HepG2 (cell line): ENCODE results near the gene B4GALT1. TPM values are rescaled to one million over a fixed set of nuclear protein-coding genes. Genes with fewer than 3 reads are reported as not detected.

ENCODE experiments used
- CREM ChIP-seq, 2 experiments: sonication (generic) in 1 of 2; formaldehyde crosslinking in 1 of 2; IDR thresholded peaks; 2 replicates each; pipeline versions ENCODE4 v1.4.0 to v1.6.1; 2016 to 2020; ENCODE audit warnings: antibody characterized with exemption in 1 of 2, mild to moderate bottlenecking in 1 of 2, missing genetic modification reagents in 1 of 2
- EZH2 ChIP-seq: conservative IDR thresholded peaks from 2 replicates; pipeline ENCODE4 v1.6.1; 2012; ENCODE audit warnings: mild to moderate bottlenecking, low read depth, low read length, moderate library complexity
- FOXO1 ChIP-seq: sonication (generic); formaldehyde crosslinking; IDR thresholded peaks from 2 replicates; pipeline ENCODE4 v1.4.0; 2020; ENCODE audit warnings: missing genetic modification reagents
- HCFC1 ChIP-seq: fragments of 150-350 bp; IDR thresholded peaks from 2 replicates; pipeline ENCODE4 v1.6.1; 2014; ENCODE audit warnings: low read depth, low read length
- HNF4A ChIP-seq: sonication (generic); formaldehyde crosslinking; IDR thresholded peaks from 2 replicates; pipeline ENCODE4 v1.4.0; 2020; ENCODE audit warnings: missing genetic modification reagents
- KAT2B ChIP-seq: fragments of 150-350 bp; IDR thresholded peaks from 2 replicates; pipeline ENCODE4 v1.6.1; 2014; ENCODE audit warnings: low read depth, low read length, borderline replicate concordance
- KDM5B ChIP-seq: sonication (generic); formaldehyde crosslinking; IDR thresholded peaks from 2 replicates; pipeline ENCODE4 v1.4.0; 2020; ENCODE audit warnings: missing genetic modification reagents, mild to moderate bottlenecking, borderline replicate concordance
- MTA3 ChIP-seq: sonication (generic); formaldehyde crosslinking; IDR thresholded peaks from 2 replicates; pipeline ENCODE4 v1.4.0; 2020; ENCODE audit warnings: missing genetic modification reagents
- RFX1 ChIP-seq: fragments of 450-650 bp; IDR thresholded peaks from 2 replicates; pipeline ENCODE4 v1.6.1; 2017
- RORA ChIP-seq: sonication (generic); formaldehyde crosslinking; IDR thresholded peaks from 2 replicates; pipeline ENCODE4 v1.5.0; 2020; ENCODE audit warnings: mild to moderate bottlenecking, missing genetic modification reagents, moderate library complexity
- SRSF4 ChIP-seq: fragments of 200-400 bp; formaldehyde crosslinking; IDR thresholded peaks from one replicate; pipeline ENCODE4 v1.6.1; 2018; ENCODE audit warnings: mild to moderate bottlenecking, low read depth, low read length, moderate library complexity; ENCODE audit not compliant: poor library complexity, severe bottlenecking
- ZEB1 ChIP-seq: IDR thresholded peaks from 2 replicates; pipeline ENCODE4 v1.6.1; 2012; ENCODE audit warnings: mild to moderate bottlenecking, low read depth, inconsistent platforms; ENCODE audit not compliant: insufficient replicate concordance
- ZNF138 ChIP-seq: sonication (generic); formaldehyde crosslinking; IDR thresholded peaks from 2 replicates; pipeline ENCODE4 v1.5.0; 2020; ENCODE audit warnings: mild to moderate bottlenecking, low read depth, missing genetic modification reagents
- ZNF235 ChIP-seq: sonication (generic); formaldehyde crosslinking; IDR thresholded peaks from 2 replicates; pipeline ENCODE4 v1.8.1; 2023; ENCODE audit warnings: mild to moderate bottlenecking, missing genetic modification reagents, borderline replicate concordance
- ZNF431 ChIP-seq: sonication (generic); formaldehyde crosslinking; IDR thresholded peaks from 2 replicates; pipeline ENCODE4 v1.9.0; 2022; ENCODE audit warnings: missing genetic modification reagents, low read depth, mild to moderate bottlenecking, borderline replicate concordance
- ZNF432 ChIP-seq: sonication (generic); formaldehyde crosslinking; IDR thresholded peaks from 2 replicates; pipeline ENCODE4 v1.5.0; 2020; ENCODE audit warnings: missing genetic modification reagents, mild to moderate bottlenecking, borderline replicate concordance
- ZNF460 ChIP-seq: sonication (generic); formaldehyde crosslinking; IDR thresholded peaks from 2 replicates; pipeline ENCODE4 v1.5.1; 2020; ENCODE audit warnings: missing genetic modification reagents, mild to moderate bottlenecking, borderline replicate concordance
- ZNF558 ChIP-seq: sonication (generic); formaldehyde crosslinking; IDR thresholded peaks from 2 replicates; pipeline ENCODE4 v1.9.0; 2022; ENCODE audit warnings: mild to moderate bottlenecking, missing genetic modification reagents, borderline replicate concordance
- ZNF737 ChIP-seq: sonication (generic); formaldehyde crosslinking; IDR thresholded peaks from 2 replicates; pipeline ENCODE4 v1.5.0; 2020; ENCODE audit warnings: missing genetic modification reagents, mild to moderate bottlenecking, borderline replicate concordance
- polyA plus RNA-seq, 8 experiments: library from polyadenylated mRNA; depleted of rRNA in 3 of 8; stranded (reverse) in 7 of 8; unstranded in 1 of 8; fragments of >200 nt; fragmentation: Illumina TruSeq in 4 of 8; extraction: Trizol in 4 of 8; gene quantifications; 2 replicates each; pipeline versions ENCODE4 v1.2.1 to v1.2.3, GENCODE V29; 2011 to 2016; ENCODE audit warnings: low read depth in 4 of 8, missing spikeins in 1 of 8, mixed read lengths in 1 of 8; ENCODE audit not compliant: insufficient read depth in 1 of 8
- total RNA-seq, 5 experiments: library from RNA; depleted of rRNA; stranded (reverse); fragments of >200 nt; fragmentation: Illumina TruSeq; extraction: Trizol; gene quantifications; 2 replicates each; pipeline ENCODE4 v1.2.3, GENCODE V29; 2016; ENCODE audit warnings: low read depth in 1 of 5
- TF ChIP-seq, protein P1 (sequence below): sonication (generic); formaldehyde crosslinking; IDR thresholded peaks from 2 replicates; pipeline ENCODE4 v1.4.0; 2020; ENCODE audit warnings: missing genetic modification reagents
- TF ChIP-seq, protein P2 (sequence below): sonication (generic); formaldehyde crosslinking; IDR thresholded peaks from 2 replicates; pipeline ENCODE4 v1.4.0; 2020; ENCODE audit warnings: missing genetic modification reagents
- TF ChIP-seq, protein P3 (sequence below): sonication (generic); formaldehyde crosslinking; conservative IDR thresholded peaks from 2 replicates; pipeline ENCODE4 v1.8.0; 2022; ENCODE audit warnings: missing genetic modification reagents
- TF ChIP-seq, protein P4 (sequence below): IDR thresholded peaks from 2 replicates; pipeline ENCODE4 v1.6.1; 2016; ENCODE audit warnings: mild to moderate bottlenecking
- TF ChIP-seq, protein P5 (sequence below): sonication (generic); formaldehyde crosslinking; IDR thresholded peaks from 2 replicates; pipeline ENCODE4 v1.9.0; 2021; ENCODE audit warnings: missing genetic modification reagents, mild to moderate bottlenecking, borderline replicate concordance

B4GALT1 gene
- total and polyA plus RNA-seq, 2 of the 13 experiments (the other 11 are each of a cell fraction or from before 2014, with no cell fraction given) = 15.7 to 33.5 TPM

DNA sequence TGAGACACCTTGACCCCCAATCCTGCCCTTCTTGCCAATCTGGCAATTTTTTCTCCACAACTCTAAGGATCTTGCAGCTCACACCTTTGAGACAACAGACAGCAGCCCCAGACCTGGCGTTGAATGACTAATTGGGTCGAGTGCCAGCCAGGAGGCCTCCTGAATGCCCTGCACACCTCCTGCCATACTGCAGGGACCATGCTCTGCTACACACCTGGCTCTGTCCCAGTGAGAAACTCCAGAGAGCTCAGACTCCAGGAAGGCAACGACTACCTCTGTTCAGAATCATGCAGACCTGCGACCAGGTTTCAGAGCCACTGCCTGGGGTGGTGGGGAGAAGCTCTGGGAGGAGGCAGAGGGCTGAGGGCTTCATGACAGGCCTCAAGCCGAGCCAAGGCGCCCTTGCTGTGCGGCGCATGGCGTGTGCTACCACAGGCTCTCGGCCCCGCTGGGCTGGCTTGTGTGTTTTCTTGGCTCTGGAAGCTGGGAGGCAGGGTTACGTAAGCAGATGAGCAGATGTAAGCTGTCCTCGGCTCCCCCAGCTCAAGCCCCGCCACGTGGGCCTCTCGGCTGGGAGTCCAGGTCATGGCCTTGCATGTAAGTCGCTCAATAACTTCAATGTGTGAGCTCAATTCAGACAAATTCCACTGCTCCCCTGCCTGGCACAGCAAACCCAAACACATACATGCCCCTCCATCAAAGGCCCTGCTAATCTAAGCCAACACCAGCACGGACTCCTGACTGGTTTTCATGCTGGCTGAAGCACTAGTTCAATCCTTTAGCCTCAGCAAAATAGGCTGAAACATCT is 27.5 kb downstream of the B4GALT1 start (continued):
- TF ChIP-seq, protein P1, sequence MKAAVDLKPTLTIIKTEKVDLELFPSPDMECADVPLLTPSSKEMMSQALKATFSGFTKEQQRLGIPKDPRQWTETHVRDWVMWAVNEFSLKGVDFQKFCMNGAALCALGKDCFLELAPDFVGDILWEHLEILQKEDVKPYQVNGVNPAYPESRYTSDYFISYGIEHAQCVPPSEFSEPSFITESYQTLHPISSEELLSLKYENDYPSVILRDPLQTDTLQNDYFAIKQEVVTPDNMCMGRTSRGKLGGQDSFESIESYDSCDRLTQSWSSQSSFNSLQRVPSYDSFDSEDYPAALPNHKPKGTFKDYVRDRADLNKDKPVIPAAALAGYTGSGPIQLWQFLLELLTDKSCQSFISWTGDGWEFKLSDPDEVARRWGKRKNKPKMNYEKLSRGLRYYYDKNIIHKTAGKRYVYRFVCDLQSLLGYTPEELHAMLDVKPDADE = no peak
- TF ChIP-seq ZNF431 (CRISPR knock-in tag) (peak; percentile 95), EZH2 (no peak), FOXO1 (CRISPR knock-in tag) (peak; percentile 83), CREM (IDR thresholded peaks at IDR 0.05) (peak; percentile 58; the same call in 1 of the 2 replicates), CREM (CRISPR knock-in tag; IDR thresholded peaks at IDR 0.05) (no peak), HNF4A (peak; percentile 73), MTA3 (CRISPR knock-in tag) (no peak), ZNF460 (CRISPR knock-in tag) (peak; percentile 56; the same call in 1 of the 2 replicates), HCFC1 (no peak), RFX1 (no peak), ZNF235 (no peak; the same call in 1 of the 2 replicates), KAT2B (no peak), KDM5B (CRISPR knock-in tag) (peak; percentile 96), ZNF138 (CRISPR knock-in tag) (no peak), SRSF4 (no peak), RORA (CRISPR knock-in tag) (no peak), ZEB1 (no peak), ZNF558 (CRISPR knock-in tag) (peak; percentile 68; the same call in 1 of the 2 replicates), ZNF737 (CRISPR knock-in tag) (no peak), ZNF432 (CRISPR knock-in tag) (no peak)
- TF ChIP-seq, protein P2, sequence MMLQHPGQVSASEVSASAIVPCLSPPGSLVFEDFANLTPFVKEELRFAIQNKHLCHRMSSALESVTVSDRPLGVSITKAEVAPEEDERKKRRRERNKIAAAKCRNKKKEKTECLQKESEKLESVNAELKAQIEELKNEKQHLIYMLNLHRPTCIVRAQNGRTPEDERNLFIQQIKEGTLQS (CRISPR knock-in tag) = peak; percentile 65
- TF ChIP-seq, protein P3, sequence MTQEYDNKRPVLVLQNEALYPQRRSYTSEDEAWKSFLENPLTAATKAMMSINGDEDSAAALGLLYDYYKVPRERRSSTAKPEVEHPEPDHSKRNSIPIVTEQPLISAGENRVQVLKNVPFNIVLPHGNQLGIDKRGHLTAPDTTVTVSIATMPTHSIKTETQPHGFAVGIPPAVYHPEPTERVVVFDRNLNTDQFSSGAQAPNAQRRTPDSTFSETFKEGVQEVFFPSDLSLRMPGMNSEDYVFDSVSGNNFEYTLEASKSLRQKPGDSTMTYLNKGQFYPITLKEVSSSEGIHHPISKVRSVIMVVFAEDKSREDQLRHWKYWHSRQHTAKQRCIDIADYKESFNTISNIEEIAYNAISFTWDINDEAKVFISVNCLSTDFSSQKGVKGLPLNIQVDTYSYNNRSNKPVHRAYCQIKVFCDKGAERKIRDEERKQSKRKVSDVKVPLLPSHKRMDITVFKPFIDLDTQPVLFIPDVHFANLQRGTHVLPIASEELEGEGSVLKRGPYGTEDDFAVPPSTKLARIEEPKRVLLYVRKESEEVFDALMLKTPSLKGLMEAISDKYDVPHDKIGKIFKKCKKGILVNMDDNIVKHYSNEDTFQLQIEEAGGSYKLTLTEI (CRISPR knock-in tag) = no peak
- TF ChIP-seq, protein P4, sequence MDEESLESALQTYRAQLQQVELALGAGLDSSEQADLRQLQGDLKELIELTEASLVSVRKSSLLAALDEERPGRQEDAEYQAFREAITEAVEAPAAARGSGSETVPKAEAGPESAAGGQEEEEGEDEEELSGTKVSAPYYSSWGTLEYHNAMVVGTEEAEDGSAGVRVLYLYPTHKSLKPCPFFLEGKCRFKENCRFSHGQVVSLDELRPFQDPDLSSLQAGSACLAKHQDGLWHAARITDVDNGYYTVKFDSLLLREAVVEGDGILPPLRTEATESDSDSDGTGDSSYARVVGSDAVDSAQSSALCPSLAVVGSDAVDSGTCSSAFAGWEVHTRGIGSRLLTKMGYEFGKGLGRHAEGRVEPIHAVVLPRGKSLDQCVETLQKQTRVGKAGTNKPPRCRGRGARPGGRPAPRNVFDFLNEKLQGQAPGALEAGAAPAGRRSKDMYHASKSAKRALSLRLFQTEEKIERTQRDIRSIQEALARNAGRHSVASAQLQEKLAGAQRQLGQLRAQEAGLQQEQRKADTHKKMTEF (CRISPR knock-in tag) = peak; percentile 94
- TF ChIP-seq, protein P5, sequence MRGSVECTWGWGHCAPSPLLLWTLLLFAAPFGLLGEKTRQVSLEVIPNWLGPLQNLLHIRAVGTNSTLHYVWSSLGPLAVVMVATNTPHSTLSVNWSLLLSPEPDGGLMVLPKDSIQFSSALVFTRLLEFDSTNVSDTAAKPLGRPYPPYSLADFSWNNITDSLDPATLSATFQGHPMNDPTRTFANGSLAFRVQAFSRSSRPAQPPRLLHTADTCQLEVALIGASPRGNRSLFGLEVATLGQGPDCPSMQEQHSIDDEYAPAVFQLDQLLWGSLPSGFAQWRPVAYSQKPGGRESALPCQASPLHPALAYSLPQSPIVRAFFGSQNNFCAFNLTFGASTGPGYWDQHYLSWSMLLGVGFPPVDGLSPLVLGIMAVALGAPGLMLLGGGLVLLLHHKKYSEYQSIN (CRISPR knock-in tag) = no peak; the same call in 1 of the 2 replicates
